ENCODE results near the gene SH3D19.
A peak's percentile ranks its signal among the peaks of the same experiment; 100 is the strongest.
"Not testable (repeated sequence)": the region's sequence is repeated elsewhere in the genome, so short reads cannot be mapped to it uniquely, and the experiment has no call there.

SH3D19 gene

DNA sequence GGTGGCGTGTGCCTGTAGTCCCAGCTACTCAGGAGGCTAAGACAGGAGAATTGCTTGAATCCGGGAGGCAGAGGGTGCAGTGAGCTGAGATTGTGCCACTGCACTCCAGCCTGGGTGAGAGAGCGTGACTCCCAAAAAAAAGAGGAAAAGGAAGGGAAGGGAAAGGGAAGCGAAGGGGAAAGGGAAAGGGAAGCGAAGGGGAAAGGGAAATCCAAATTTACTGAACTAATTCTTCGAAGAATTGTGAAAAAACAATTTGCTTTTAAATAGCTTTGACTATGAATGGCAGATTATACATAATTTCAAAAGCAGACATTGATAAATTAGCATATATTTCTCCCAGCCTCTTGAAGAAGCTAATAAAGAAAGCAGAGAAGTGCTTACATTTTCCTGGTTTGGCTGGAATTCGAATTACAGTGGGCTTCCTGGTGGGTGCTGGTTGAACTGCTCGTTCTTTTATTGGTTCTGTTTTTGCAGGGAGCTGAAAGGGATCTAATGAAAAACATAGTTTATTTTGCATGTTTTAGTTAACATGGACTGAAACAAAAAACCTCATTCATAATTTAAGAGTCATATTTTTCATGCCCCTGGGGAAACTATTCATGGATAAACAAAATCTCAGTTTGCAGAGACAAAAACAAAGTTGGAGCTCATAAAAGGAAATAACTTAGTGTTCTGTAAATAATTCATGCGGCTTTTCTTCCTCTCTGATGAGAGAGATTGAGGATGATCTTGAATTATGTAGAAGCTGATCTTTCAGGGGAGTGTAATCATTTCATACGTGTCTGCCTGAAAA lies 160.0 kb downstream of the SH3D19 start:
- Mint-ChIP-seq H3K4me1 (no peaks in the 10 kb centered on the region), H3K9me3 (no peaks in the 10 kb centered on the region), H3K27me3 (peaks cover 13 to 18% of the 10 kb centered on the region in 2 donors), H3K36me3 (no peaks in the 10 kb centered on the region), H3K4me3 (no peak overlapping the region), H3K27ac (no peak overlapping the region)
- no peak for DNase-seq
- ATAC-seq (replicated peaks), result no peak

DNA sequence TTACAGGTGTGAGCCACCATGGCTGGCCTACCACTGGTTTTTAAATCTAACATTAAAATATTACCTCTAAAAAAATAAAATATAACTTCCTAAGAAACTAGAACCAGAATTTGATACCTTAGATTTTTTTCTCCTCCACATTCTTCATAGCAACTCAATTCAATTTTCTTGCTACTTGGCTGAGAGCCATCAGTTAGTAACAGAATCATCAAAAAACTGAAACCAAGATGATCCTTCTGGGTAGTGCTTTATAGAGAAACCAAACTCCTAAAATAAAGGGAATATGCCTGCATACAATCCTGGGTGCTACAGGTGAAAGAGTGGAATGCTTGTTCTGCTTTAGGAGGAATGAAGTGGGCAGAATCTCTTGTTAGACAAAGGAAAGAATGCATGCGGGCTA lies 161.6 kb downstream of the SH3D19 start:
- peaks cover 11 to 13% of the 10 kb centered on the region in 2 donors for H3K27me3 Mint-ChIP-seq
- H3K4me3 Mint-ChIP-seq, result no peak overlapping the region
- no peaks in the 10 kb centered on the region for H3K4me1 Mint-ChIP-seq
- H3K27ac Mint-ChIP-seq, result no peak overlapping the region
- no peaks in the 10 kb centered on the region for H3K9me3 Mint-ChIP-seq
- H3K36me3 Mint-ChIP-seq, result no peaks in the 10 kb centered on the region
- DNase-seq (no peak), ATAC-seq (replicated peaks) (no peak)

DNA sequence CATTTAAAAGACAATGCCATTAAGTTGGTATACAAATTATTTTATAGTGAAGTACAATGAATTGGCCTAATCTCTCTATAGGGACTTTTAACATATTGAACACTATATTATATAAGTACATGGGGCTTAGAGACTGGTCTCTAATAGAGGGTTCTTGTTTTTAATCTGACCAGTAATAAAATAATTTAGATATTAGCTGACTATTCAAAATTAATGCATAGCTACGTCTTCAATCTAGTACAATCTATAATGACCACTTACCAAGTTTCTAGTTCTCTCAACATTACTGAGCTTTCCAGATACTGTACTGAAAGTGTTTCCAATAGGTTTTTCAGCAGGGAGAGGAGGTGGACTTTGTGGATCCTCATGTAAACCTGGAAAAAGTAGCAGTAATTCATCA lies 166.4 kb downstream of the SH3D19 start:
- H3K4me1 Mint-ChIP-seq, result no peaks in the 10 kb centered on the region
- no peak for ATAC-seq (replicated peaks)
- H3K27ac Mint-ChIP-seq, result no peak overlapping the region
- H3K27me3 Mint-ChIP-seq, result peaks cover 0 to 19% of the 10 kb centered on the region in 2 donors
- no peak overlapping the region for H3K4me3 Mint-ChIP-seq
- H3K36me3 Mint-ChIP-seq, result no peaks in the 10 kb centered on the region
- peaks cover 1 to 6% of the 10 kb centered on the region in 2 donors for H3K9me3 Mint-ChIP-seq
- DNase-seq, result no peak

DNA sequence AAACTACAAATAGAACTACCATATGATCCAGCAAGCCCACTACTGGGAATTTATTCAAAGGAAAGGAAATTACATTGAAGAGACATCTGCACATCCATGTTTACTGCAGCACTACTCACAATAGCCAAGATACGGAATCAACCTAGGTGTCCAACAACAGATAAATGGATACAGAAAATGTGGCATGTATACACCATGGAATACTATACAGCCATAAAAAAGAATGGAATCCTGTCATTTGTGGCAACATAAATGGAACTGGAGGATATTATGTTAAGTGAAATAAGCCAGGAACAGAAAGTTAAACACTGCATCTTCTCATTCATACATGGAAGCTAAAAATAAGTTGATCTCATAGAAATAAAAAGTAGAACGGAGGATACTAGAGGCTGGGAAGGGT lies 167.9 kb downstream of the SH3D19 start:
- Mint-ChIP-seq H3K27ac (no peak overlapping the region), H3K9me3 (peaks cover 1 to 6% of the 10 kb centered on the region in 2 donors), H3K36me3 (no peaks in the 10 kb centered on the region), H3K4me3 (no peak overlapping the region), H3K4me1 (no peaks in the 10 kb centered on the region), H3K27me3 (peaks cover 0 to 19% of the 10 kb centered on the region in 2 donors)
- ATAC-seq (replicated peaks) (no peak), DNase-seq (no peak)

DNA sequence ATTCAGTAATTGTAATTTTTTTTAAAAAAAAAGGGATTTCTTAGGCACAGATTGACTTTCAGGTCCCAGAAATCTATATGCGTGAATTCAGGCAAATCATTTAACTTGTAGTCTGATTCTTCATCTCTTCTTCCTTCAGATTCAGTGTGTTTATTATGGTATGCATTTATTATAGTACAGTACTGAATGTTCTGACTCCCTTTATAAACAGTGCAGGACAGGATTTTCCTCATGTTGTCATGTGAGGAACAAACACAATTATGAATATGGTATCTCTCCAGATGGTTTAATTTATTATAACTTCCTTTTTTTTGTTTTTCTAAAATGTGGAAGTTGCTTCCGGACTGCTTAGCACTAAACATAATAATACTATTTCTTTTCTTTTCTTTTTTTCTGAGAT lies 171.8 kb downstream of the SH3D19 start:
- peaks cover 1 to 6% of the 10 kb centered on the region in 2 donors for H3K9me3 Mint-ChIP-seq
- peaks cover 0 to 11% of the 10 kb centered on the region in 2 donors for H3K27me3 Mint-ChIP-seq
- H3K27ac Mint-ChIP-seq, result no peak overlapping the region
- no peak overlapping the region for H3K4me3 Mint-ChIP-seq
- no peaks in the 10 kb centered on the region for H3K4me1 Mint-ChIP-seq
- no peaks in the 10 kb centered on the region for H3K36me3 Mint-ChIP-seq
- DNase-seq (no peak), ATAC-seq (replicated peaks) (no peak)

DNA sequence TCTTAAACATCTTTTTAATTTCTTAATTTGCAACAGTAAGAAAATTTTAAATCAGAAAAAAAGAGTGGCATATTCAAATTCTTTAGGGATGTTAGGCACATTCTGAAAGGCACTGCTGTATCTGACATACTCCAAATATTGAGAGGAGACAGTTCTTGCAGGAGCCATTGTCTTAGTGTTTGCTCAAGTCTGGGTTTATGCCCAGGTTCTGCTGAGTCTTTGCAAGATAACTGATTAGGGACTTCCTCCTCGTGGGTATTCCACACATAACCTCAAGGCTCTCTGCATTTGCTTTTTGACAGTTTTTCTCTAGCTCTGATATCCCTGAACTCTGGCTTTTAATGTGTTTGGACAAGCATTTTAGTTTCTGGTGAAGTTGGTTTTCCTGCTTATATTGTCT lies 173.4 kb downstream of the SH3D19 start:
- no peak overlapping the region for H3K27ac Mint-ChIP-seq
- no peaks in the 10 kb centered on the region for H3K4me1 Mint-ChIP-seq
- DNase-seq, result no peak
- no peaks in the 10 kb centered on the region for H3K36me3 Mint-ChIP-seq
- H3K4me3 Mint-ChIP-seq, result no peak overlapping the region
- no peak for ATAC-seq (replicated peaks)
- H3K27me3 Mint-ChIP-seq, result peaks cover 0 to 9% of the 10 kb centered on the region in 2 donors
- H3K9me3 Mint-ChIP-seq, result no peaks in the 10 kb centered on the region

DNA sequence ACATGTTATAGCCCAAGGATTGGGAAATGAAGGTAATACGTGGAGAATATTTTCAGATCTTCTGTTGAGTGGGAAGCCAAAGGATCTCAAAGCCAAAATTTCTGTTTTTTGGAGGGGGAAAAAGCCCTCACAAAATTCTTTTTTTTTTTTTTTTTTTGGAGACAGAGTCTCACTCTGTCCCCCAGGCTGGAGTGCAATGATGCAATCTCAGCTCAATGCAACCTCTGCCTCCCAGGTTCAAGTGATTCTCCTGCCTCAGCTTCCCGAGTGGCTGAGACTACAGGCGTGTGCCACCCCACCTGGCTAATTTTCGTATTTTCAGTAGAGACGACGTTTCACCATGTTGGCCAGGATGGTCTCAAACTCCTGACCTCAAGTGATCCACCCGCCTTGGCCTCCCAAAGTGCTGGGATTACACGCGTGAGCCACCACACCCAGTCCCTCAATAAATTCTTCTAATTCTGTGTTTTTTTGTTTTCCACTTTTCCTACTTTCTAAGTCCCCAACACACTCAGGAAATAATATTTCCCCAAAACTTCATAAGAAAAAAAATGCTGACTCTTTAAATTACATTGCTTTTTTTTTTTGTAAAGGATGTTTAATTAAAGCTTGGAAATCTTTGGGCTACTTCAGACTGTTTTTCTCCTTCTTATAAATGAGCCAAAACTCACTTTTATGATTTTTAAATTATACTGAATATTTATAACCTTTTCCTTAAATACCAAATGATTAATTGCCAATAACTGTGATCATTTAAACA lies 174.4 kb downstream of the SH3D19 start:
- no peaks in the 10 kb centered on the region for H3K9me3 Mint-ChIP-seq
- H3K27ac Mint-ChIP-seq, result no peak overlapping the region
- no peak overlapping the region for H3K4me3 Mint-ChIP-seq
- DNase-seq, result no peak
- H3K4me1 Mint-ChIP-seq, result no peaks in the 10 kb centered on the region
- no peaks in the 10 kb centered on the region for H3K27me3 Mint-ChIP-seq
- no peak for ATAC-seq (replicated peaks)
- no peaks in the 10 kb centered on the region for H3K36me3 Mint-ChIP-seq

DNA sequence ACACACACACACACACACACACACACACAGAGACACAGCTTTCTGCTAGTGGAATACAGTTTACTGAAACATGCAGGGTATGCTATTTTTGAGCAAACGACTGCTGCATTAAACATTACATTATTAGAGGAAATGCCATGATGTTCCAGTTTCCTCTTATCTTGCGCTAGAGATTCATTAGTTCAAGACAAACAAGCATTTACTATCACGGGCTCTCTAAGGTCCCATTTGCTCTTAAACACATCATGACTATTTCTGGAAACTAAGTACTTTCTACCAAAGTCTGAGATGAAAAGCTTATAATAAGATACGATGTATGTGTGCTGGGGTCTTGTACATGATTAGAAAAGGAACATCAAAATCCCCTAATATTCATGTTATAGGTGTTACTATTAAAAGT lies 177.1 kb downstream of the SH3D19 start:
- Mint-ChIP-seq H3K9me3 (no peaks in the 10 kb centered on the region), H3K4me1 (no peaks in the 10 kb centered on the region), H3K36me3 (no peaks in the 10 kb centered on the region), H3K27me3 (no peaks in the 10 kb centered on the region), H3K27ac (no peak overlapping the region), H3K4me3 (no peak overlapping the region)
- DNase-seq (no peak), ATAC-seq (replicated peaks) (no peak)

DNA sequence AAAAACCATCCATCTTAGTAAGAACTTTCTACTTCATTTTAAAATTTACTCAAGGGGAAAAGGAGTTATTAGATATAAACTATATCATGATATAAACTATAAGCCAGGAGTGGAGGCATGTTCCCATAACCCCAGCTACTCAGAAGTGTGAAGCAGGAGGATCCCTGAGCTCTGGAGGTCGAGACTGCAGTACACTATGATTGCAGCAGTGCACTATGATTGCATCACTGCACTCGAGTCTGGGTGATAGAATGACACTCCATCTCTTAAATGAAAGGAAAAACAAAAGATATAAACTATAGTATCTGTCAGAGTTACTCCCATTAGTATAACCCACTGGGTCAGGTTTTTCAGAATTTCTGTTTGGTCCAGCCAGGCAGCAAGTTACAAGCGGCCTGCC lies 178.4 kb downstream of the SH3D19 start:
- no peak for ATAC-seq (replicated peaks)
- no peak overlapping the region for H3K27ac Mint-ChIP-seq
- no peak overlapping the region for H3K4me3 Mint-ChIP-seq
- H3K4me1 Mint-ChIP-seq, result no peaks in the 10 kb centered on the region
- H3K9me3 Mint-ChIP-seq, result no peaks in the 10 kb centered on the region
- DNase-seq, result no peak
- no peaks in the 10 kb centered on the region for H3K27me3 Mint-ChIP-seq
- H3K36me3 Mint-ChIP-seq, result no peaks in the 10 kb centered on the region

DNA sequence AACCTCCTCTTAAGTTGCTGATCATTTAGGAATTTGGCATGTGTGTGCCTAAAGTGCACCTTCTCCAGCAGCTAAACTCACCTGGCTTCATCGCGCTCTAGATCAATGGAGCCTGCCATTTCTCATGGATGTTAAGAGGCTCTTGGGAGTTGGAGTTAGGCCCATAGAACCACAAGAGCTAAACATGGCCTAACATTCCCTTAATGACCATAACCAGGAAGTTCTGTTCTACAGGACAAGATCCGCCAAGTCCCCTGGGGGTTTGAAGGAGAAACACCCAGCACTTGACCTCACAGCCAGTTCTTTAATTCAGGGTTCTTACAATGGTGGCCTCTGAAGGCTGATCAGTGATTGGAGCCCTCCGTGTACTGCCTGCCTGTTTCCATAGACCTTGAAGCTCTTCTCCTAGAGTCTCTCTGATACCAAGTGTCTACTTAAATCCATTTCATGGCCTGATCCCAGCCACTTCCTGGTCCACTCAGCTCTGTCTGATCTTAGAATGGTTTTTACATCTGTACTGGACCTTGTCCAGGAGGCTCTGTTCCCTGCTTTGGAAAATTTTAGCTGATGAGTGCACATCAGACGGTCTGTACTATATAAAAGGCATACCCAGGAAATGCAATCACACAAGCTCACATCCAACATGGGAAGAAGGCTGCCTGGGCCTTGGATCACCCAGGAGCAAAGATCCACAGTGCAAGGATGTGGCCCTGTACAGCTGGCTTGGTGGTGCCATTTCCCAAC lies 180.9 kb downstream of the SH3D19 start:
- no peaks in the 10 kb centered on the region for H3K36me3 Mint-ChIP-seq
- H3K27ac Mint-ChIP-seq, result no peak overlapping the region
- ATAC-seq (replicated peaks) (no peak), DNase-seq (no peak)
- H3K27me3 Mint-ChIP-seq, result no peaks in the 10 kb centered on the region
- no peak overlapping the region for H3K4me3 Mint-ChIP-seq
- H3K9me3 Mint-ChIP-seq, result no peaks in the 10 kb centered on the region
- no peaks in the 10 kb centered on the region for H3K4me1 Mint-ChIP-seq

DNA sequence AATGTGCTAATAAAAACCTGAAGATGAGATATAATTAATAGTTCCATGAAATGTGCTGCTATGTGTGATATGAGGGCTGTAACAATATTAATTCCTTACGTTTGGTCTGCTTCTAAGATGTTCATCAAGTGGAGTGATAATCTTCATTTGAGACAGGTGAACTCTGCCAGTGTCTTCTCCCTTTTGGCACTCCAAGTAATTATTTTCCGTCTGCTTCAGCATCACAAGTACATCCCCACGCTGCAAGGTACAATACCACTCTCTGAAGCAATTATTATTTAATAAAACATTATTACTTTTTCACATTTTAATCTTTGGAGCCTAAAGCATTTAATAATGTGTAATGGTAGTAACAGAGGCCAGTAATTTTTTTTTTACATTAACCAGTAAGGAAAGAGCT lies 181.6 kb downstream of the SH3D19 start:
- ATAC-seq (replicated peaks) (no peak), DNase-seq (no peak)
- Mint-ChIP-seq H3K9me3 (no peaks in the 10 kb centered on the region), H3K36me3 (no peaks in the 10 kb centered on the region), H3K4me3 (no peak overlapping the region), H3K27ac (no peak overlapping the region), H3K4me1 (no peaks in the 10 kb centered on the region), H3K27me3 (no peaks in the 10 kb centered on the region)

DNA sequence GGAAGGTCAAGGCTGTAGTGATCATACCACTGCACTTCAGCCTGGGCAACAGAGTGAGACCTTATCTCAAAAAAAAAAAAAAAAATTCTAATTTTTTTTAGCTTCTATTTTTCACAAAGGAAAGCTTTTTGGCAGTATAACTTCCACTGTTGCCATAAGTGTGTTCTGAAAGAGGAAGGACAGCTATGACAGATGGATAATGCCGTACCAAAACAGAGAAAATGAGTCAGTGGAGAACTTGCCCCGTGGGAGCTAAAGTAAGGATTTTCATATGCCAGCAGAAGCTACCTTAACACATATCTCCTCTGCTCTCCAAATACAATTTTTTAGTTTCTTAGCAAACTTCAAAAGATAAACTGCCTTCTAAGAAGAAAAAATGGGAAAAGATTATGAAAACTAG lies 182.2 kb downstream of the SH3D19 start:
- peak; percentile 82 to 93 for ATAC-seq (replicated peaks)
- Mint-ChIP-seq H3K9me3 (no peaks in the 10 kb centered on the region), H3K36me3 (no peaks in the 10 kb centered on the region), H3K4me1 (no peaks in the 10 kb centered on the region), H3K4me3 (no peak overlapping the region), H3K27me3 (no peaks in the 10 kb centered on the region), H3K27ac (no peak overlapping the region)
- DNase-seq, result no peak

DNA sequence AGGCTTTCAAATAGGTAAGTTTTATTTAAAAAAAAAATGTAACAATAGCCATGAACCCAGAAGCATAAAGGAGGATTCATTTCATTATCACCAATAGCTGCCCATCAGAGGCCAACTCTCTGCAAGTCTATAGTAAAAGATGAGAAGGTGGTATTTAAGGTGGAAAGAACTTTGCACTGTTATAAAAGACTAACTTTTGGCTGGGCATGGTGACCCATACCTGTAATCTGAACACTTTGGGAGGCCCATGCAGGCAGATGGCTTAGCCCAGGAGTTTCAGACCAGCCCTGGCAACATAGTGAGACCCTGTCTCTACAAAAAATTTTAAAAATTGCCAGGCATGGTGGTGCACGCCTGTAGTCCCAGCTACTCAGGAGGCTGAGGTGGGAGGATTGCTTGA lies 182.6 kb downstream of the SH3D19 start:
- ATAC-seq (replicated peaks) (no peak), DNase-seq (no peak)
- Mint-ChIP-seq H3K27ac (no peak overlapping the region), H3K9me3 (no peaks in the 10 kb centered on the region), H3K36me3 (no peaks in the 10 kb centered on the region), H3K27me3 (no peaks in the 10 kb centered on the region), H3K4me1 (no peaks in the 10 kb centered on the region), H3K4me3 (no peak overlapping the region)

DNA sequence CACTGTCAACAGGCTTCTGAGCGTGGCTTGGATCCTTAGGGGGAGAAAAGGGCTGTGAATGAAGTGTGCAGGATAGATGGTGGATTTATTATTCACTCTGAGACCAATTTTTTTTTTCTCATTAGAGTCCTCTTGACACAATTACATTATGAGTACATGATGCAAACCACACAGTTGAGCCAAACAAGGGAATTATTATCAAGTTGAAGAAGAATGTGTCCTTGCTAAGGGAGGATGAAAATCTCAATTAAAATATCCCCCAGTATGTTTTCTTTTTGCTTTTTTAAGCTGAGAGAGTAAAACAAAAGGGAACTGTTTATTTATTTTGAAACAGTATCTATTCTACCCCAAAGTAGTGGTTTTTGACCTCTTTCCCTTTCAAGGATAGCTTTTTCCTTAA lies 185.6 kb downstream of the SH3D19 start:
- H3K36me3 Mint-ChIP-seq, result no peaks in the 10 kb centered on the region
- no peak overlapping the region for H3K4me3 Mint-ChIP-seq
- ATAC-seq (replicated peaks) (no peak), DNase-seq (no peak)
- H3K27me3 Mint-ChIP-seq, result no peaks in the 10 kb centered on the region
- H3K9me3 Mint-ChIP-seq, result no peaks in the 10 kb centered on the region
- no peak overlapping the region for H3K27ac Mint-ChIP-seq
- H3K4me1 Mint-ChIP-seq, result no peaks in the 10 kb centered on the region

DNA sequence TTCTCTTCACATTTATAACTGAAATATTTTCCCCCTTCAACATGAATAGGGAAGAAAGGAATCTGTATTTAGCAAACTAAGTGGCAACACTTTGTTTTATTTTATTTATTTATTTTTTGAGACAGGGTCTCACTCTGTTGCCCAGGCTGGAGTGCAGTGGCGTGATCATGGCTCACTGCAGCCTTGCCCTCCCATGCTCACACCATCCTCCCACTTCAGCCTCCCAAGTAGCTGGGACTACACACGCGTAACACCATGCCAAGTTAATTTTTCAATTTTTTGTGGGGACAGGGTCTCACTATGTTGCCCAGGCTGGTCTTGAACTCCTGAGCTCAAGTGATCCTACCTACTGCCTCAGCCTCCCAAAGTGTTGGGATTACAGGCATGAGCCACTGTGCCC lies 189.4 kb downstream of the SH3D19 start:
- not testable (repeated sequence) for H3K27me3 Mint-ChIP-seq; H3K4me1 Mint-ChIP-seq; ATAC-seq (replicated peaks); H3K9me3 Mint-ChIP-seq; H3K36me3 Mint-ChIP-seq; H3K27ac Mint-ChIP-seq; H3K4me3 Mint-ChIP-seq; DNase-seq

All from stimulated activated naive B cell treated with anti-CD40 and anti-IgM and Interleukin-4, amounts not matched to agents 10 μg/mL and 1 μg/mL and 100 μg/mL, for 72 hours (primary cell).